Heart left ventricle (tissue), 13 donors: ENCODE results near the gene MRPL4.

Experiments
- POLR2A ChIP-seq, 2 donors: fragments of 450-650 bp; IDR thresholded peaks; one replicate each; pipeline ENCODE4 v1.6.1; 2017; ENCODE audit warnings: antibody characterized with exemption in 2 of 2, mild to moderate bottlenecking in 2 of 2, moderate library complexity in 2 of 2
- TF ChIP-seq, protein P1 (sequence below), 12 donors: fragments of 200-600 bp; sonication (generic) in 4 of 12; IDR thresholded peaks; one replicate each; pipeline versions ENCODE4 v1.5.0 to v1.8.0; 2018 to 2022; ENCODE audit warnings: antibody characterized with exemption in 12 of 12, mild to moderate bottlenecking in 5 of 12
- donor health status: ischemic (EF 13 %, LVEDD 7.1; RV severe dilation, severe dysfunction).
- donor health status: DM: no; HTN: yes; CAD: no.
- donor health status: DM: no; HTN: no; CAD: no.
- donor health status: ischemic (EF 25% LVEDD 6.9; RV normal size, moderate dysfunction).
- donor health status: ischemic (EF 25% LVEDD 5.7; RV mildly dilated, moderate dysfunction).
- donor health status: ischemic (EF 35%, LVEDD 5.7; RV mildly dilated, moderate dysfunction).
- donor health status: nonischemic (EF 11% LVEDD 7.7; RV severe dilation, severe dysfunction).
- donor health status: DM: yes; HTN: yes; CAD: no.
- donor health status: PGD.
- donor health status: ischemic (EF 29% LVEDD 5.4; RV normal size, mild dysfunction).
- donor health status: nonischemic (EF 23%, LVEDD 6.1; RV moderate dilation, normal function).

DNA sequence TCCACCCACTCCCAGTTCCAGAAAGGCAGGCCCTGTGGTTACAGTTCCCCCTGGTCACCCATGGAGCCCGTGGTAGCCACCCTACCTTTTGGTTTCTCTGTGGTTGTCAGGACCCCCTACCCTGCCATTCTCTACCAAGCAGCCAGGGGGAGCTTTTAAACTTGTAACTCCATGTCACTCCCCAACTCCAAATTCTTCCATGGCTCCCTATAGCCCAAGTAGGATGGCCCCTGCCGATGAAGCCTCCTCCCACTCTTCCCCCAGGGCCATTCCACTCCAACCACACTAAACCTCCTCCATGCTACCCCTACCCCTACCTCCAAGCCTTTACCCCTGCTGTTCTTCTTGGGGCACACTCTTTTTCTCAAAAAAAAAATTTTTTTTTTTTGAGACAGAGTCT, 23.1 kb upstream of the MRPL4 start:
- TF ChIP-seq, protein P1, sequence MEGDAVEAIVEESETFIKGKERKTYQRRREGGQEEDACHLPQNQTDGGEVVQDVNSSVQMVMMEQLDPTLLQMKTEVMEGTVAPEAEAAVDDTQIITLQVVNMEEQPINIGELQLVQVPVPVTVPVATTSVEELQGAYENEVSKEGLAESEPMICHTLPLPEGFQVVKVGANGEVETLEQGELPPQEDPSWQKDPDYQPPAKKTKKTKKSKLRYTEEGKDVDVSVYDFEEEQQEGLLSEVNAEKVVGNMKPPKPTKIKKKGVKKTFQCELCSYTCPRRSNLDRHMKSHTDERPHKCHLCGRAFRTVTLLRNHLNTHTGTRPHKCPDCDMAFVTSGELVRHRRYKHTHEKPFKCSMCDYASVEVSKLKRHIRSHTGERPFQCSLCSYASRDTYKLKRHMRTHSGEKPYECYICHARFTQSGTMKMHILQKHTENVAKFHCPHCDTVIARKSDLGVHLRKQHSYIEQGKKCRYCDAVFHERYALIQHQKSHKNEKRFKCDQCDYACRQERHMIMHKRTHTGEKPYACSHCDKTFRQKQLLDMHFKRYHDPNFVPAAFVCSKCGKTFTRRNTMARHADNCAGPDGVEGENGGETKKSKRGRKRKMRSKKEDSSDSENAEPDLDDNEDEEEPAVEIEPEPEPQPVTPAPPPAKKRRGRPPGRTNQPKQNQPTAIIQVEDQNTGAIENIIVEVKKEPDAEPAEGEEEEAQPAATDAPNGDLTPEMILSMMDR (IDR thresholded peaks at IDR 0.05), result peak; percentile 32 to 59 (median 50)
- TF ChIP-seq POLR2A (IDR thresholded peaks at IDR 0.05), result no peak
